ENCODE data around the gene RIC8B. TPM values are rescaled to one million over a fixed set of nuclear protein-coding genes. Genes with fewer than 3 reads are reported as not detected.

RIC8B gene
- total and polyA plus RNA-seq, 8 donors: 2.2 to 71.0 (median 5.6) TPM

DNA sequence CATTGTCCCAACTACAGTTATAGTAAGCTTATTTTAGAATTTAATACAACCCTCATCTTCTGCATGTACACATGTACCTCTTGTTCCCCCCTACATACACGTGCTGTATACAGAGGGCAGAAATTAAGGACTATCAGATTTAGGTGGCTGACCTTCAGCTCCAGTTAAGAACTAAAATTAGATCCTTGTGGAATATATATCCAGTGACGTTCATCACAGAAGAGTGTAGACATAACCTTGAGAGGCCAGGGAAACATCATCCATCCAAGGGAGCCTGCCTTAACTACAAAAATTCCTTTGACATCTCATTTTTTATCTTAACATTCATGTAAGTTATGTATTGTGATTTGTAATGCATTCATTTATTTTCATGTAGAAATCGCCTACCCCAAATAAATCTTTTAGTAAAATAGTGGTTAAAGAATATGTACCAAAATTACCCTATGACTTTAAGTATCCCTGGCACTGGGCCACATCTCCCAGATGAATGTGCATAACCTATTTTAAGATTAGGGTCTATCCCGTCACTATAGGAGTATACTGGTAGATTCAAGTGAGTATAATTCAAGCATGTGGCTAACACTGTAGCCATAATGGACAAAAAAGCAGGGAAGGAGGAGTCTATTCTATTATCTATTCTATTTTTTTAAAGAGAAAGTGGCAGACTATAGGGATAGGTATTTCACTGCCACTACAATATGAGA lies 27.5 kb downstream of the RIC8B start:
- WGBS, 5 donors: 68 to 79% (median 77%) methylated on average over 4 of the region's 4 CpGs
- Histone ChIP-seq H3K27me3 (no peaks in the 10 kb centered on the region), H3K4me3 (no peak overlapping the region), H3K36me3 (peaks cover 0 to 23% (median 21%) of the 10 kb centered on the region in 4 donors), H3K4me1 (no peaks in the 10 kb centered on the region), H3K27ac (no peak overlapping the region), H3K9me3 (no peaks in the 10 kb centered on the region)
- TF ChIP-seq EP300 (IDR thresholded peaks at IDR 0.05): no peak
- TF ChIP-seq CTCF (IDR thresholded peaks at IDR 0.05): no peak
- no peak for TF ChIP-seq POLR2AphosphoS5 (IDR thresholded peaks at IDR 0.05)
- TF ChIP-seq POLR2A (IDR thresholded peaks at IDR 0.05): no peak
- DNase-seq: peak in 1 of 2 donors; percentile 21
- intact Hi-C loops (cut with DNase I; ENCODE audit: low total_unique reads): no loop called here

GRCh38 chr12:106804668-106805067 lies 30.2 kb downstream of the RIC8B start:
- no peak for DNase-seq
- Histone ChIP-seq H3K27ac (no peak overlapping the region), H3K4me1 (no peaks in the 10 kb centered on the region), H3K36me3 (peaks cover 0 to 23% (median 21%) of the 10 kb centered on the region in 4 donors), H3K9me3 (no peaks in the 10 kb centered on the region), H3K4me3 (no peak overlapping the region), H3K27me3 (no peaks in the 10 kb centered on the region)
- 42 to 56% (median 56%) methylated on average over 3 of the region's 3 CpGs for WGBS, 5 donors
- no peak for TF ChIP-seq POLR2A (IDR thresholded peaks at IDR 0.05)
- no peak for TF ChIP-seq EP300 (IDR thresholded peaks at IDR 0.05)
- no peak for TF ChIP-seq CTCF (IDR thresholded peaks at IDR 0.05)
- no peak for TF ChIP-seq POLR2AphosphoS5 (IDR thresholded peaks at IDR 0.05)
- intact Hi-C loops (cut with DNase I; ENCODE audit: low total_unique reads): no loop called here

DNA sequence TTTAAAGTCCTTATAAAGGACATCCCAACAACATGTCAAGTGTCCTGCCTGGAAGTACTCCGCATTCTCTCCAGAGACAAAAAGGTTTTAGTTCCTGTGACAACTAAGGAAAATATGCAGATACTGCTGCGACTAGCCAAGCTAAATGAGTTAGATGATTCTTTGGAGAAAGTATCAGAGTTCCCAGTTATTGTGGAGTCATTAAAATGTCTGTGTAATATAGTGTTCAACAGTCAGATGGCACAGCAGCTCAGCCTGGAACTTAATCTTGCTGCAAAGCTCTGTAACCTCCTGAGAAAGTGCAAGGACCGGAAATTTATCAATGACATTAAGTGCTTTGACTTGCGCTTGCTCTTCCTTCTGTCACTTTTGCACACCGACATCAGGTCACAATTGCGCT lies 40.2 kb downstream of the RIC8B start:
- DNase-seq: no peak
- 84 to 93% (median 92%) methylated on average over 6 of the region's 6 CpGs for WGBS, 5 donors
- Histone ChIP-seq H3K9me3 (no peaks in the 10 kb centered on the region), H3K27ac (no peak overlapping the region), H3K27me3 (no peaks in the 10 kb centered on the region), H3K4me1 (no peaks in the 10 kb centered on the region), H3K36me3 (peaks cover 7 to 12% (median 11%) of the 10 kb centered on the region in 4 donors), H3K4me3 (no peak overlapping the region)
- TF ChIP-seq EP300 (IDR thresholded peaks at IDR 0.05) (no peak), CTCF (IDR thresholded peaks at IDR 0.05) (no peak), POLR2AphosphoS5 (IDR thresholded peaks at IDR 0.05) (no peak), POLR2A (IDR thresholded peaks at IDR 0.05) (no peak)
- intact Hi-C loops (cut with DNase I; ENCODE audit: low total_unique reads): no loop called here

DNA sequence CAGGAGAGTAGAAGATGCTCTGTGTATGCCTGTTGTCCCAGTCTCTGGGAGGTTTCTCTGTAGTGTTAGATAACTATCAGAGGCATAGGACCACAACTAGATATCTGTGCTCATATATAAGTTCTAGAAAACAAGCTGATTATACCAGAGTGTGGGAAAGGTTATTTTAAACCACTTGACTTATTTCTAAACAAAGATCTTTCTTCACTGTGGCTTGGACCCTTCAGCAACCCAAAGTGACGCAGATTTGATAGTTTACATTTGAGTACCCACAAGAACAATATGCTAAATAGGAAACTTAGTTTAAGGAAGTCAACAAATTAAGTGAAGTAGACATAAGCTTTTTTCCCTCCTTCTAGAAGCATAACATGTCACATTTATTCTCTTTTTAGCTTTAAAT lies 41.3 kb downstream of the RIC8B start:
- Histone ChIP-seq H3K4me3 (no peak overlapping the region), H3K27me3 (no peaks in the 10 kb centered on the region), H3K4me1 (no peaks in the 10 kb centered on the region), H3K9me3 (no peaks in the 10 kb centered on the region), H3K36me3 (peaks cover 7 to 12% (median 11%) of the 10 kb centered on the region in 4 donors), H3K27ac (no peak overlapping the region)
- WGBS, 5 donors: 74 to 90% (median 82%) methylated on average over 1 of the region's 1 CpG
- intact Hi-C loops (cut with DNase I; ENCODE audit: low total_unique reads): no loop called here
- DNase-seq: no peak
- TF ChIP-seq POLR2AphosphoS5 (IDR thresholded peaks at IDR 0.05) (no peak), POLR2A (IDR thresholded peaks at IDR 0.05) (no peak), CTCF (IDR thresholded peaks at IDR 0.05) (no peak), EP300 (IDR thresholded peaks at IDR 0.05) (no peak)
